HepG2 (cell line): ENCODE measurements around the gene KIF13A. TPM values are rescaled to one million over a fixed set of nuclear protein-coding genes. Genes with fewer than 3 reads are reported as not detected.

Experiments used
- HBP1 ChIP-seq: IDR thresholded peaks from 2 replicates; pipeline ENCODE4 v1.6.1; 2016; ENCODE audit warnings: low read depth, control low read depth
- HNF4G ChIP-seq, 2 experiments: sonication (generic) in 1 of 2; formaldehyde crosslinking in 1 of 2; IDR thresholded peaks; 2 replicates each; pipeline versions ENCODE4 v1.4.0 to v1.6.1; 2011 to 2020; ENCODE audit warnings: borderline replicate concordance in 2 of 2, low read depth in 2 of 2, mild to moderate bottlenecking in 2 of 2, low read length in 1 of 2, missing genetic modification reagents in 1 of 2, moderate library complexity in 1 of 2
- HNRNPH1 ChIP-seq: fragments of 200-400 bp; formaldehyde crosslinking; optimal IDR thresholded peaks from 2 replicates; pipeline ENCODE3; 2017; ENCODE audit warnings: mild to moderate bottlenecking, low read depth, low read length
- HNRNPK ChIP-seq: fragments of 200-400 bp; formaldehyde crosslinking; IDR thresholded peaks from 2 replicates; pipeline ENCODE4 v1.6.1; 2018; ENCODE audit warnings: low read length, low read depth, moderate library complexity, mild to moderate bottlenecking; ENCODE audit not compliant: poor library complexity, severe bottlenecking
- HOXA5 ChIP-seq: sonication (generic); formaldehyde crosslinking; IDR thresholded peaks from 2 replicates; pipeline ENCODE4 v1.4.0; 2020; ENCODE audit warnings: missing genetic modification reagents
- KDM3A ChIP-seq: IDR thresholded peaks from 2 replicates; pipeline ENCODE4 v1.6.1; 2018; ENCODE audit warnings: low read depth, missing compliant biosample characterization
- KLF11 ChIP-seq: IDR thresholded peaks from 2 replicates; pipeline ENCODE4 v1.6.1; 2016; ENCODE audit warnings: missing compliant biosample characterization
- MATR3 ChIP-seq: sonication (generic); formaldehyde crosslinking; IDR thresholded peaks from 2 replicates; pipeline ENCODE4 v1.4.0; 2020; ENCODE audit warnings: missing genetic modification reagents
- MYPOP ChIP-seq: sonication (generic); formaldehyde crosslinking; IDR thresholded peaks from 2 replicates; pipeline ENCODE4 v1.8.1; 2023; ENCODE audit warnings: mild to moderate bottlenecking, moderate library complexity, missing genetic modification reagents
- NFE2 ChIP-seq: sonication (generic); formaldehyde crosslinking; IDR thresholded peaks from 2 replicates; pipeline ENCODE4 v1.4.0; 2020; ENCODE audit warnings: missing genetic modification reagents
- NFYB ChIP-seq: sonication (generic); formaldehyde crosslinking; IDR thresholded peaks from 2 replicates; pipeline ENCODE4 v1.4.0; 2020; ENCODE audit warnings: missing genetic modification reagents
- PPARG ChIP-seq: conservative IDR thresholded peaks from 2 replicates; pipeline ENCODE4 v1.6.1; 2016; ENCODE audit warnings: missing biosample characterization, missing genetic modification reagents
- RFXAP ChIP-seq: sonication (generic); formaldehyde crosslinking; IDR thresholded peaks from 2 replicates; pipeline ENCODE4 v1.4.0; 2020; ENCODE audit warnings: missing genetic modification reagents, borderline replicate concordance
- SATB2 ChIP-seq: sonication (generic); formaldehyde crosslinking; IDR thresholded peaks from 2 replicates; pipeline ENCODE4 v1.5.0; 2020; ENCODE audit warnings: missing genetic modification reagents
- TFE3 ChIP-seq: IDR thresholded peaks from 2 replicates; pipeline ENCODE4 v1.6.1; 2016
- ZBTB21 ChIP-seq: sonication (generic); formaldehyde crosslinking; IDR thresholded peaks from 2 replicates; pipeline ENCODE4 v1.4.0; 2020; ENCODE audit warnings: missing genetic modification reagents
- ZFX ChIP-seq: sonication (generic); formaldehyde crosslinking; IDR thresholded peaks from 2 replicates; pipeline ENCODE4 v1.4.0; 2020; ENCODE audit warnings: mild to moderate bottlenecking, low read depth, missing genetic modification reagents, moderate library complexity
- ZKSCAN1 ChIP-seq: fragments of 150-350 bp; IDR thresholded peaks from 2 replicates; pipeline ENCODE4 v1.6.1; 2014; ENCODE audit warnings: low read length
- ZNF121 ChIP-seq: sonication (generic); formaldehyde crosslinking; IDR thresholded peaks from 2 replicates; pipeline ENCODE4 v1.5.0; 2020; ENCODE audit warnings: mild to moderate bottlenecking, missing genetic modification reagents
- ZNF33B ChIP-seq: sonication (generic); formaldehyde crosslinking; IDR thresholded peaks from 2 replicates; pipeline ENCODE4 v1.5.1; 2020; ENCODE audit warnings: mild to moderate bottlenecking, missing genetic modification reagents
- ZNF432 ChIP-seq: sonication (generic); formaldehyde crosslinking; IDR thresholded peaks from 2 replicates; pipeline ENCODE4 v1.5.0; 2020; ENCODE audit warnings: missing genetic modification reagents, mild to moderate bottlenecking, borderline replicate concordance
- ZNF546 ChIP-seq: sonication (generic); formaldehyde crosslinking; conservative IDR thresholded peaks from 2 replicates; pipeline ENCODE4 v1.8.1; 2023; ENCODE audit warnings: mild to moderate bottlenecking, missing genetic modification reagents
- ZNF589 ChIP-seq: sonication (generic); formaldehyde crosslinking; conservative IDR thresholded peaks from 2 replicates; pipeline ENCODE4 v1.8.0; 2022; ENCODE audit warnings: mild to moderate bottlenecking, moderate library complexity, missing genetic modification reagents
- ZNF839 ChIP-seq: sonication (generic); formaldehyde crosslinking; IDR thresholded peaks from 2 replicates; pipeline ENCODE4 v1.4.0; 2020; ENCODE audit warnings: missing genetic modification reagents, mild to moderate bottlenecking, borderline replicate concordance
- polyA plus RNA-seq, 8 experiments: library from polyadenylated mRNA; depleted of rRNA in 3 of 8; stranded (reverse) in 7 of 8; unstranded in 1 of 8; fragments of >200 nt; fragmentation: Illumina TruSeq in 4 of 8; extraction: Trizol in 4 of 8; gene quantifications; 2 replicates each; pipeline versions ENCODE4 v1.2.1 to v1.2.3, GENCODE V29; 2011 to 2016; ENCODE audit warnings: low read depth in 4 of 8, missing spikeins in 1 of 8, mixed read lengths in 1 of 8; ENCODE audit not compliant: insufficient read depth in 1 of 8
- total RNA-seq, 5 experiments: library from RNA; depleted of rRNA; stranded (reverse); fragments of >200 nt; fragmentation: Illumina TruSeq; extraction: Trizol; gene quantifications; 2 replicates each; pipeline ENCODE4 v1.2.3, GENCODE V29; 2016; ENCODE audit warnings: low read depth in 1 of 5
- TF ChIP-seq, protein P1 (sequence below): sonication (generic); formaldehyde crosslinking; IDR thresholded peaks from 2 replicates; pipeline ENCODE4 v1.8.1; 2022; ENCODE audit warnings: low read depth, mild to moderate bottlenecking, missing genetic modification reagents

KIF13A gene
- total and polyA plus RNA-seq, 2 of the 13 experiments (the other 11 are each of a cell fraction or from before 2014, with no cell fraction given) = 21.1 to 37.2 TPM

- TF ChIP-seq TFE3 (CRISPR knock-in tag) = no peak
- peak; percentile 72 for TF ChIP-seq MYPOP (CRISPR knock-in tag)
- TF ChIP-seq KLF11 (CRISPR knock-in tag) = no peak
- no peak for TF ChIP-seq PPARG (CRISPR knock-in tag)
- no peak for TF ChIP-seq ZKSCAN1
- no peak for TF ChIP-seq NFE2 (CRISPR knock-in tag)
- no peak for TF ChIP-seq ZNF589 (CRISPR knock-in tag)
- no peak for TF ChIP-seq SATB2 (CRISPR knock-in tag)
- TF ChIP-seq HNRNPK = no peak
- no peak for TF ChIP-seq ZNF432 (CRISPR knock-in tag)
- TF ChIP-seq NFYB (CRISPR knock-in tag) = no peak
- TF ChIP-seq ZNF121 (CRISPR knock-in tag) = no peak
- TF ChIP-seq HBP1 (CRISPR knock-in tag) = no peak
- TF ChIP-seq HNF4G (IDR thresholded peaks at IDR 0.05; ENCODE audit: borderline replicate concordance, low read depth, low read length) = no peak
- TF ChIP-seq HNF4G (CRISPR knock-in tag; IDR thresholded peaks at IDR 0.05; ENCODE audit: borderline replicate concordance, low read depth) = no peak
- no peak for TF ChIP-seq RFXAP (CRISPR knock-in tag)
- TF ChIP-seq, protein P1, sequence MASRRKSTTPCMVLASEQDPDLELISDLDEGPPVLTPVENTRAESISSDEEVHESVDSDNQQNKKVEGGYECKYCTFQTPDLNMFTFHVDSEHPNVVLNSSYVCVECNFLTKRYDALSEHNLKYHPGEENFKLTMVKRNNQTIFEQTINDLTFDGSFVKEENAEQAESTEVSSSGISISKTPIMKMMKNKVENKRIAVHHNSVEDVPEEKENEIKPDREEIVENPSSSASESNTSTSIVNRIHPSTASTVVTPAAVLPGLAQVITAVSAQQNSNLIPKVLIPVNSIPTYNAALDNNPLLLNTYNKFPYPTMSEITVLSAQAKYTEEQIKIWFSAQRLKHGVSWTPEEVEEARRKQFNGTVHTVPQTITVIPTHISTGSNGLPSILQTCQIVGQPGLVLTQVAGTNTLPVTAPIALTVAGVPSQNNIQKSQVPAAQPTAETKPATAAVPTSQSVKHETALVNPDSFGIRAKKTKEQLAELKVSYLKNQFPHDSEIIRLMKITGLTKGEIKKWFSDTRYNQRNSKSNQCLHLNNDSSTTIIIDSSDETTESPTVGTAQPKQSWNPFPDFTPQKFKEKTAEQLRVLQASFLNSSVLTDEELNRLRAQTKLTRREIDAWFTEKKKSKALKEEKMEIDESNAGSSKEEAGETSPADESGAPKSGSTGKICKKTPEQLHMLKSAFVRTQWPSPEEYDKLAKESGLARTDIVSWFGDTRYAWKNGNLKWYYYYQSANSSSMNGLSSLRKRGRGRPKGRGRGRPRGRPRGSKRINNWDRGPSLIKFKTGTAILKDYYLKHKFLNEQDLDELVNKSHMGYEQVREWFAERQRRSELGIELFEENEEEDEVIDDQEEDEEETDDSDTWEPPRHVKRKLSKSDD (CRISPR knock-in tag) = 0 out of 2 replicates have a peak, but pooled peaks have one; percentile 25
- TF ChIP-seq ZBTB21 (CRISPR knock-in tag) = no peak
- TF ChIP-seq ZFX (CRISPR knock-in tag) = peak; percentile 89
- no peak for TF ChIP-seq ZNF33B (CRISPR knock-in tag)
- no peak for TF ChIP-seq ZNF839 (CRISPR knock-in tag)
- TF ChIP-seq HOXA5 (CRISPR knock-in tag) = 0 out of 2 replicates have a peak, but pooled peaks have one; percentile 17
- TF ChIP-seq MATR3 = no peak
- TF ChIP-seq HNRNPH1 = no peak
- peak; percentile 76; the same call in 1 of the 2 replicates for TF ChIP-seq ZNF546
- TF ChIP-seq KDM3A (CRISPR knock-in tag) = no peak
Observed at GRCh38 chr6:17987697-17988421, 424 bp upstream of the KIF13A start (continued).
